Measurements from ENCODE around the gene PASK.

Gene PASK

DNA sequence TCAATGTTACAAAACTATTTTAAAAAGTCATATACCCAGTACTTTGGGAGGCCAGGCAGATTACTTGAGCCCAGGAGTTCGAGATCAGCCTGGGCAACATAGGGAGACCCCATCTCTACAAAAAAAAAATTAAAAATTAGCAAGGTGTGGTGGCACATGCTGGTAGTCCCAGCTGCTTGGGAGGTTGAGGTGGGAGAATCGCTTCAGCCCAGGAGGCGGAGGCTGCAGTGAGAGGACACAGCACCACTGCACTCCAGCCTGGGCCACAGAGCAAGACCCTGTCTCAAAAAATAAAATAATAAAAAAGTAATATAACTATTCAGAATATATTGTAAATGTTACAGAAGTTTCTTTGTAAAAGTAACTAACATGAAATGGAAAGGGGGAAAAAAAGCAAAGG is 1.9 kb downstream of the PASK start:
- DNase-seq (ENCODE audit: low spot score) = no peak

DNA sequence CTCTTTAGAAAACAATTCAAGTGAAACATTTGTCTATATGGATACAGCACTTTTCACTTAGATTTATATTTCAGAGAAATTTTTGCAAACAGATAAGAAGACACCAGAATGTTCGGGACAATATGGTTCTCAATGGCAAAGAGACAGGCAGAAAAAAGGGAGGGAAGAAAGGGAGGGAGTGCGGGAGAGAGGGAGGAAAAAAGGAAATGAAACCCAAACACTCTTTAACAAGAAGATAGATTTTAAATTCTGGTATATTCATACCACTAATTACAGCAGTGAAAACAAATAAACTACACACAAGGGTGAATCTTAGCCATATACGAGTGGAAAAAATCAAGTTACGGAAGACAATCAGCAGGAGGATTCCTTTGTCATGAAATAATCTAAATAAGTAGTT is 3.0 kb downstream of the PASK start:
- no peak for DNase-seq (ENCODE audit: low spot score)

DNA sequence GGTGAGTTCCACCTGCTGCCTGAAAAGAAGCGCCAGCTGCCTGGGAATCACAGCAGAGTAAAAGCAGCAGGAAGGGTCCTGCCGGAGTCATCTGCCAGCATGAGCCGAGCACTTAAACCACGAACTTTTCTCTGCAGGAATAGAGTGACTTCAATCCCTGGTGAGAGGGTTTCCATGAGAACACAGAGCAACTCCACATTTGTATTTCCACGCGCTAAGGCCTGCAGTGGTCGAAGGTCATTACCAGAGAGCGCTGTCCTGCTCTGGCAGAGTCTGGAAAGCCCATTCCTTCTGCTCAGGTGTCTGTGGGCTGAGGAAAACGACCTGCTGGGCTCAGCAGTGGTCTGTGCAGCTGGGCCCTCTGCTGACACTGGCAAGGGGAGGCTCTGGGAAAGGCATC is 6.7 kb downstream of the PASK start:
- no peak for DNase-seq (ENCODE audit: low spot score)

DNA sequence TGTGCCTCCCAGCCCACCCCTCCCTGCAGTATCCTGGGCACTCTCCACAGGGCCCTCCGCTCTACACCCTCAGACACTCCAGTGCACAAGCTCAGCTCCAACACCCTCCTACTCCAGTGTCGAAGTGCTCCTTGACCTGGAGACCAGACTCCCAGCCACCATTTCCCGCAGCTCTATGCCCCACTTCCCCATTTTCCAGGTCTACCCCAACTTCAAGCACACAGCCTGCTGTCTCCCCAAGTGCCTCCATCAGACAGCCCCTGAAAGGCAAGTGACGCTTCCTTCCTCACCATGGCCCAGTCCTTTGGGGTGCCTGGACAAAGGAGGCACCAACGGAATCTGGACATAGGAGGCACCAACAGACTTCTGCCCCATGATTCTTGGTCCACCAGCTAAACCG is 7.2 kb downstream of the PASK start:
- DNase-seq (ENCODE audit: low spot score) = no peak

DNA sequence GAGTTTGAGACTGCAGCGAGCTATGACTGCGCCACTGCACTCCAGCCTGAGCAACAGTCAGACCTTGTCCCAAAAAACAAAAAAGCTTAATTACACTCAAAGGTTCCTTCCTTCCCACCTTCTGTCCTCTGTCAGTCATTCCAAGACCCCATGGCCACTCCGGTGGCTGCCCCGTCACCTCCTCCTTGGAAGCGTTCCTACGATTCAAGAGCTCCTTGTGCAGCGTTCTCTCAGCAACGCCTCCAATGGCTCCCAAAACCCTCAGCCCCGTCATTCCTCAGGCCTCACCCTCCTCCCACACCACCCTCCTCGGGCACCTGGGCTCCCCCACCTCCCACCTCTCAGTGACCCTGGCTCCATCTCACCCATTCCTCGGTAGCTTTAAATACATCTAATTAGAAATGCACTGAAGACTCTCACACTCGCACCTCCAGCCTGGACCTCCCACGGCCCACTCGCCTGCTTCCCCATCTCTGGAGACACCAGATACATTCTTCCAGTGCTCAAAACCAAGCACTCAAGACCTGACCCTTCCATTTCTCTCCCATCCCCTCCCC is 8.0 kb downstream of the PASK start:
- DNase-seq (ENCODE audit: low spot score) = no peak

DNA sequence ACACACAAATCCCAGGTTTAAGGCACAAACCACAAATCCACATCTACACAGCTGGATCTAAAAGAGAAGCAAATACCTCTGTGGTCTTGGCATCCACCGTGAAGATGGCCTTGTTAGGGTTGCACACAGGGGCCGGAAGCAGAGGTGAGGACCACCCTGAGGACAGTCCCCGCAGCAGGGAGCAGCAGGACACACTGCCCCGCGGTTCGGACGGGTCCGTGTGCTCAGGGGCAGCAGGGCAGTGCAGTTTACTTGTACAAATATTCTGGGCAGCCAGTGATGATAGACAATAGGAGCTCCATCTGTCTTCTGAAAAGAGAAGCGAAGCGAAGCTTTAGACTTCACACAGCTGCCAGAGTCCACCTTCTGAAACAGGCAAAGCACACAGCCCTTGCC is 8.8 kb downstream of the PASK start:
- DNase-seq (ENCODE audit: low spot score) = no peak

DNA sequence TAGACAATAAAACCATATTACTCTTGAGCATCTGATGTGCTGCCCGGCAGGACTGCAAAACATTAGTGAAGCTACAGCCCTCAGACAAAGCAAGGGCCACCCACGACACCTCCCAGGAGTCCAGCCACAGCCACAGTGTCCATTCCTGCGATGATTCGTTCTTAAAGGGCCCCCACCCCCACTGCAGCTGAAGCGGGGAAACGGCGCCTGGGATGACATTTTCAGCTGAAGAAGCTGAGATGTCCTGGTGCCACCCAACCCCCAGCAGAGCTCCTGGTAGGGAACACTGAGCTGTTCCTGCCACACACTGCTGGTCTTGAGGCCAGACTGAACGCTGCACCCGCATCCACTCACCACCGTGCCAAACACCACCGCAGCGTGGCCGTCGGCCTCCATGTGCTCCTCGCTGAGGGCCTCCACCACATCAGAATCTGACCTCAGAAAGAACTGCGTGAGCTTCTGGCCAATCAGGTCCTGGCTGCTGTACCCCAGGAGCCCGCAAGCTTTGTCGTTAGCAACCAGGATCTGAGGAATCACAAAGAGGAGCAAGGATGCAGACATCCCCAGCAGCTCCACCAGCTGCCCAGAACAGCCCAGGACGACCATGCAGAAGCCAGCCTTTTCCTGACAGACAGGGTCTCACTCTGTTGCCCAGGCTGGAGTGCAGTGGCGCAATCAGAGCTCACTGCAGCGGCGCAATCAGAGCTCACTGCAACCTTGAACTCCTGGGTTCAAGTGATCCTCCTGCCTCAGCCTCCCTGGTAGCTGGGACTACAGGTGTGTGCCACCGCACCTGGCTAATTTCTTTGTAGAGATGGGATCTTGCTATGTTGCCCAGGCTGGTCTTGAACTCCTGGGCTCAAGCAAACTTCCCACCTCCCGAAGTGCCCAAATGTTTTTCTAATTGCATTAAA is 9.5 kb downstream of the PASK start:
- no peak for DNase-seq (ENCODE audit: low spot score)

DNA sequence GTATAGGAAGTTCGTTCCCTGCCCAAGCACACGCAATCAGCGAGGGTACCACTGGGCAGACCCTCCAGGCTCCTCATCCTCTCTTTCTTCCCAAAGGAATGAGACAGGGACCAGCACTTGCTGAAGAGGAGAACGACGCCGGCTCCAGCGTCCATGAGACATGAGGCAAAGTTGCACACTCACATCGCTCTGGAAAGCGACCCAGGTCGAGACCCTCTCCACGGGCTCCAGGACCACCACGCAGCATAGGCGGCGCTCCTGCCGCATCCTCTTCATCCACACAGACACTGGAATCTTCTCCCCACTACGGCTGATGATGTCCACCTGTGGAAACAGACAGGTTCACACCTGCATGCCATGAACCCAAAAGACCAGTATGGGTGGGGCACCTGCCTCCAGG is 10.8 kb downstream of the PASK start:
- DNase-seq (ENCODE audit: low spot score) = no peak

DNA sequence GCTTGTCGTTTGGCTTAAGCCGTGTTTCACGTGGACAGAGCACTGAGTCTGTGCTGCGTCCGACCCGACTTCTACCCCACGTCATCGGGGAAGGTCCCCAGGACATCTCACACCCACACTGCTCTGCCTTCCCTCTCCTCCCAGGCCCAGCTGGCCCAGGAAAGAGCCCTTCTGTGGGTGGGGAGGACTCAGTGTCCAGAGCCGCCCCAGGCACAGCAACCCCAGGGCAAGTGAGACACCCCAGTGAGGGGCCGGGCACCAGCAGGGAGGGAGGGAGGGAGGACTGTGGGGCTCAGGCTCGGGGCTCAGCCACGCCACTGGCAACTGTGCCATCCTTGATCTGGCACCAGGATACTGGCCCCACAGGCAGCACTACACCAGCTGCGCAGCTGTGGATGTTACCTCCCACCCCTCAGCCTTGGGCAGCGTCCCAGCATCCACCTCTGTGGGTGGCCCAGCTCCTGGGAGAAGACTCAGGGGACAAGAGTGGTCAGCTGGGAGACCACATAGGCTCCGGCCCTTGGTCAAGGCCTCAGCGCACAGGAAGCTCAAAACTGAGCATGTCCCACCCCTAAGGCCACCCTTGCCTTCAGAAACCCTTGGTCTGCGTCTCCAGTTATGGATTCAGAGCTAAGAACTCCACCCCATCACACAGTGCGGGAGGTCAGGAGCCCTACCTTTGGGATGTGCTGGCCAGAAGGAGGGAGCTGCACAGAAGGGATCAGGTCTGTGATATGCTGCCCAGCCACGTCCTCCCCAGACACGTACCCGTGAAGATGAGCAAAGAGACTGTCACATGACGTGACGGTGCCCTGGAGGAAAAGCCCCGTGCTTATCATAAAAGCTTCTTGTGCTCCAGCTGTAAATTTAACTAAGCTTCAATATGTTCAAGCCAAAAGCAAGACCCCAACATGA is 11.7 kb downstream of the PASK start:
- no peak for DNase-seq (ENCODE audit: low spot score)

DNA sequence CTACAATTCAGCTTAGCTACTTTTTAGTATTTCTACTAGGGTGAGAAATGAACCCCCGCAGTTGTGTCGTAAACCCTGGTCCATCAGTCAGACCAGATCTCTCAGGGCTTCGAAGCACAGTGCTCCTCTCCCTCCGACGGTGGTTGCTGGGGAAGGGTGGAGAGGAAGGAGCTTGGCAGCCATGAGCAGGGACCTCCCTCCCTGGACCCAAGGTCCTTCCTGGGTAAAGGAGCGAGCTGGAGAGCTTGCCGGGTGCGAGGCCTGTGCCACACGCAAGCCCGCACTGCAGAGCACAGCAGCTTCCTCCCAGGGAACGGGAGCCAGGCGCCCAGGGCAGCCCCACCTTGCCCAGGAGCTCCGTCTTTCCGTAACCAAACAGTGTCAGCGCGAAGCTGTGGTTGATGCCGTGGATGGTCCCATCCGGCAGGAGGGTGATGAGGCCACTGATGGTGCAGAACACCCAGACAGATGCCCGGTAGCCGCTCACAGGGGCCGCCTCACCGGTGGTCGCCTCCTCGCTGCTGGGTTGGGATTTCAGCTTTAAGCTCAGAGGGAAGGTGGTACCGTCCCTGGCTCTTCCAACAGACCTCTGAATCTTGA is 12.5 kb downstream of the PASK start:
- DNase-seq (ENCODE audit: low spot score) = no peak

DNA sequence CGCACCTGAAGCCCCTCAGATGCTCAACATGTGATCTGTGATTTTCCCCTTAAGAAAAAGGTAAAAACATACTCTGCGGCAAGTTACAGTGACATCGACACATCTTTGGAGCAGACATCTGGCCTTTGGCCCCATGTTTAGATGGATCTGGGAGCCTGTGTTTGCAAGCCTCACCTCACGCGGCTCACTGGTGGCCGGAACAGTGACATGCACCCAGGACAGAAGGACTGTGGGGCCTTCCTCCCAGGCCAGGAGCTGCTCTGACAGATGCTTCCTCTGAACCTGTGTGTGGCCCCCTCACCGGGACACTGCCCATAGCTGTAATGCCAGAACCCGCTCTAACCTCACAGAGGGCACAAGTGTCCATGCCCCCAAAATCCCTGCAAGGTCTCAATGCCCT is 13.1 kb downstream of the PASK start:
- DNase-seq (ENCODE audit: low spot score) = no peak

DNA sequence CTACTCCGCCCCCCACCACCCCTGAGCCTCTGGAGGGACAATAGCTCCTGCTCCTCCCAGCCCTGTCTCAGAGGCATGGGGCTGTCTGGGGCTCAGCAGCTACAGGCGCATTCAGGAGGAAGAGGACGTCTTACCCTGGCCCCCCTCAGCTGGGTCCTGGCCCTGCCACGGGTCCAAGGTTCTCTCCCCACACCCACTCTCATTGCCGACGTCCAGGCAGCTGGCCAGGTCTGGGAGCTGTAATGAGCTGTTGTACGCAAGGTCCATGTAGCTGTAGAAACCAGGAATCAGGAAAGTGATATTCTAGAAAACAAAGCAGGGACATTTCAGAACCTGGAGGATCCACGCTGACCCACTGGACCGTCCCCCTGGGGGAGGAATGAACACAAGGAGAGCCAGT is 13.5 kb downstream of the PASK start:
- no peak for DNase-seq (ENCODE audit: low spot score)

DNA sequence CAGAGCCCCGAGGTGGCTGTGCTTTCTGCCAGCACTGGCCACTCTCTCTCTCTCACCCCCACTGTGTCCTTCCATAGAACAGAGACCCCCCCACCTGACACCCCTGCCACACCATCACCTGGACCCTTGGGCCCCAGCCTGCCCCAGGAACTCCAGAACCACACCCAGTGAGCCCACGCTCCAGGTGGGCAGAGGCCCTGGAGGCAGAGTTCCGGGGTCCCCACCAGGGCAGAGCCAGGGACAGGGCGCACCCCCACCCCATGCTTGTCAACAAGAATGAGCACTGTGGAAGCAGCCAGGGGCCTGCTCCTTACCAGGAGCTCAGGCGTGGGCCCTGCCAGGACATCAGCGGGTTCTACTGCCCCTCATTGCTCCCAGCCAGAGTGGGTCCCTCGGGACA is 14.6 kb downstream of the PASK start:
- DNase-seq (ENCODE audit: low spot score) = no peak

DNA sequence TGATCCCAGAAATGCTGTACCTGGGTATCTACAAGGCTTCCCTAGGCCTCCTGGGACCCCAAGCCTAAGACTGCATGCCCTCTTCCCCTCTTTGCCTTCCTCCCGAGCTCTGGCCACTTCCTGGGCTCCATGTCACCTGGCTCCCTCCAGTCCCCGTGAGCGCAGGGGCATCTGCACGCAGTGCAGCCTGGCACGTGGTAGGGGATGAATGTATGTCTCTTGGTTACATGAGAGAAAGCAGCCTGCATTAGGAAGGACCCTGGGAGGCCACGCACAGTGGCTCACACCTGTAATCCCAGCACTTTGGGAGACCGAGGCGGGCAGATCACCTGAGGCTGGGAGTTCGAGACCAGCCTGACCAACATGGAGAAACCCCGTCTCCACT is 15.8 kb downstream of the PASK start:
- DNase-seq (ENCODE audit: low spot score) = no peak

DNA sequence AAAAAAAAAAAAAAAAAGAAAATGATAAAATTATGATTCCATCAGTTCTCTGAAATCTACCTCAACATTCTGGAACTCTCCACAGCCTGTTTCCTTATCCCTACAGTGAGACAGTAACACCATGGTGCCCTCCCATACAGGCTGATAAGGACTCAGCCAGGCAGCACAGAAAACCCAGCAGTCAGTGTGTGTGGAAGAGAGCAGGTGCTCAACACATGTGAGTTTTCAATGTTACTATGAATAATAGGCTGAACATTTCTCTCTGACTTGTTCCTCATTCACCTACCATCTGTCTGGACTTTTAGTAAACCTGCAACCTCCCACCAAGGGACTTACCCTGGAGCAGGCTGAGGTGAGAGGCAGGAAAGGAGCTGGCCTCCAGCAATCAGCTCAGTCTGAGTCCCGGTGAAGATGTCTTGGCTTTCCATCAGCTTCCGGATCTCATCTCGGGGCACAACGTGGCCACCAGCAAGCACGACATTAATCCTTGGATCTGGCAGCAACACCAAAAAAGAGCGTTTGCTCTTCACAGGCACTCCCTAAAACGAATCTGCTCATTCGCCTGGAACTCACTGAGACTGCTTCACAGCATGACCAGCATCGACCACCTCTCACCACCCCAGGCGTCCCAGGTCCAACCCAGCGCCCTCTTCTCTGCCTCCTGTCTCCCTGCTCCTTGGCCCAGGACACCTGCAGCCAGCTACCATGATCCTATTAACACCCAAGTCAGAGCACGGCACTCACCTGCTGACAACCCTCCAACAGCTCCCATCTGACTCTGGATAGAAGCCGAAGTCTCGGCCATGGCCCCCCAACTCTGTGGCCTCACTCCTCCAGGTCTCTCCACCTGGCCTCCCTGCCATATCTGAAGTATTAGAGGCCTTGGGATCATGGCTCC is 16.5 kb downstream of the PASK start:
- DNase-seq (ENCODE audit: low spot score) = no peak

DNA sequence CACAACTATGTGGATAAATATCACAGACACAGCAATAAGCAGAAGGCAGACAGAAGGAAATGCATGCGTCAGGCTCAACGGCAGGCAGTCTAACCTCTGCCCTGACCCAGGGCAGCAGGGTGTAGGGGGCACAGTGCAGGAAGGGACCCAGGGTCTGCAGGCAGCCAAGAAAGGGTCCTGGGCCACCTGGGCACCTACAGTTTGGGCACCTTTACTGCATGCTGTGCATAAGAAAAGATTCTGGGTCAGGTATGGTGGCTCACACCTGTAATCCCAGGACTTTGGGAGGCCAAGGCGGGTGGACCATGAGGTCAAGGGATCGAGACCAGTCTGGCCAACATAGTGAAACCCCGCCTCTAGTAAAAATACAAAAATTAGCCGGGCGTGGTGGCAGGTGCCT is 17.7 kb downstream of the PASK start:
- no peak for DNase-seq (ENCODE audit: low spot score)

DNA sequence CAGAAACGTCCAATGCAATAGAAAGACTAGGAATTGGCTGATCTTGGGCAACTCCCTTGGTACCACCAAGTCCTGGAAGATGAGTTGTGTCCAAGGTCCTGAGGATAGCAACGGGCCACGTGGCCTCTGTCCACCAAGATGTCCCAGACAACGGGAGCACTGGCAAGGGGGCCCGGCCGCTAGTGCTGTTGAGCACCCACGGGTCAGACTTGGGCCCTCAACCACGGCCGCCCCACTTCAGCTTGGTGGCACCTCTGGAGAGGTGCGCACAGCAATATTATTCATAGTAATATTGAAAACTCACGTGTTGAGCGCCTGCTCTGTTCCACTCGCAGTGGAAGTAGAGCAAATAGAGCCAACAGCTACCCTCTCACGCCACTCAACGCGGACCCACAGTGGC is 19.0 kb downstream of the PASK start:
- no peak for DNase-seq (ENCODE audit: low spot score)

DNA sequence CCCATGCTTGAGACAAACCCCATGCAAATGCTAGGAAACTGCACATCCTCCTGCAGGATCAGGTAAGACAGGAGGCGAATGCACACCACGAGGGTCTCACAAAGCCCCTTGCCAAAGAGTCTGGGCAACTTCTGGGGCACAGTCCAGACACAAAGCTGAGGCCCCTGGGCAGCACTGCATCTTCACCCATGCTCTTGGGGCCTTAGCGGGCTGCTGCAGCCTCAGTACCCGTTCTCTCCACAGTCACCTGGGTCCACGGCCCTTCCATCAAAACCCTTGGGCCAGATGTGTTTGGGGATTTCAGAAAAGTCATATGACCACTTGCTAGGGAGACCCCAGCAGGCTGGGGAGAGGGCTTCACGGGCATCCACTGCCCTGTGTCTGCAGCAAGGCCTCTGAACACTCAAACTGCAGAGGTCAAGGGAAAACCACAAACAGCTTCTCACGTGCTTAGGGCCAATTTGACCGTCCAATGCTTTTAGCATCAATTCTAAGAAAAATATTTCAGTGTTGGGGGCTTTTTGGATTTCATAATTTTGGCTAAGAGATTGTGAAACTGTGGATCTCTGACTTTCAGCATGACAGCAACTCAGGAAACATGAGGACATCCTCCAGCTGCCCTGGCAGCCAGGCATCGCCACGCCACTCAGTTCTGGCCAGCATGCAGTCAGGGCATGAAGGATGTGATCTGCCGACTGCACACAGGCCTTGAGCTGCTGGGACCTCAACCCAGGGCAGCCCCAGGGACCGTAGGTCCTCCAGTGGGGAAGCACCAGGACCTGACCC is 20.0 kb downstream of the PASK start:
- no peak for DNase-seq (ENCODE audit: low spot score)

DNA sequence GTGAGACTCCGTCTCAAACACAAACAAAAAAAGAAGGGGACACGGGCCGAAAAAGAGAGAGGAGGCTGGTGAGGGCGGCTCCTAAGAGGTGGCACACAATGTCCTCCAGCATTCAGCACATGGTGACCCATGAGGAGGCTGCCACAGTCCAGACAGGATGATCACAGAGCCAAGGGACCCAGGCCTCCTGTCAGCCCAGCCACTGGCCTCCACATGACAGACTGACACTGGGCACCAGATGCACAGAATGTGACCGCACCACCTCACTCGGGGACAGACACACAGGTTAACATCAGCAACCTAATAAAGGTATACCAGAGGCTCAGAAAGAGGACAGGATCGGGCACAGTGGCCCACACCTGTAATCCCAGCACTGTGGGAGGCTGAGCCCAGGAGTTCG is 21.0 kb downstream of the PASK start:
- no peak for DNase-seq (ENCODE audit: low spot score)

DNA sequence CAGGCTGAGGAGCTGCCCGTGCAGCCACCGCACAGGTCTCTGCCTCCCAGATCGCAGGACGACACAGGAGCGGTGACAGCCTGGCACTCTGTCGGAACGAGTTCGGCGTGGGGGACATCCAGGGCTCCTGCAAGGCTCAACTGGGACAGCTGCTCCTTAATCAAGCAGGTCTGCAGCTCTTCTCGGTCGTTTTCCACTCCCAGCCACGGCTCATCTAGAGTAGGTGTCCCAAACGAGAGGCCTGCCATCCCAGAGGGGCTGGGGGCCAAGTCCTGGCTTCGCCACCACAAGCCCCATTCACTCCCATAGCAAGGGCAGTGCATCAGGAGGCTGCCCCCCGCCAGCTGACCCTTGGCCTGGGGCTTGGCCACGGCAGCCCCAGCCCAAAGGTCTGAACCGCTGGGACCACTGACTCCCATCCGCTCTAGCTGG is 22.5 kb downstream of the PASK start:
- no peak for DNase-seq (ENCODE audit: low spot score)

DNA sequence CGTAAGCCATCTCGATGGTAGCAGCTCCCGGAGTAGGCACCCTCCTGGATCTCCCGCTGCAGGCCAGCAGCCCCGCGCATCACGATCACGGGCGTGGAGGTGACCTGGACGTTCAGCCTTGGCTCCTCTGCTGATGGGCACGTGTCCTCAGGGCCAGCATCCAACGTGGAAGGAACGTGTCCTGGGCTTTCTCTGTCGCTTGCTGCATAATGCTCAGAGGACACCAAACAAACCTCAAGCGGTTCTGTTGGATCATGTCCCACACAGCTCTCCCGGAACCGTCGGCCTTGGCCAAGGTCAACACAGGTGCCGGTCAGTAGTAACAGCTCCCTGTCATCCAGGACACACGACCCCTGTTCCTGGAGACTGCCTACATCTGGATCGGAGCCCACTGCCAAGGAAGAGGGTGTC is 23.1 kb downstream of the PASK start:
- DNase-seq (ENCODE audit: low spot score) = no peak
